Epithelial cell of proximal tubule (primary cell): ENCODE data around the gene ADAMTS16. TPM values are rescaled to one million over a fixed set of nuclear protein-coding genes. Genes with fewer than 3 reads are reported as not detected.

ENCODE experiments used
- DNase-seq: peaks from one replicate; pipeline ENCODE4 v3.0.0-alpha.2; 2011; ENCODE audit warnings: low read depth
- H3K4me3 ChIP-seq: 2 replicates; pipeline ENCODE4 v1.5.1; 2011; ENCODE audit warnings: low read depth, mild to moderate bottlenecking, low read length
- CTCF ChIP-seq: conservative IDR thresholded peaks from 2 replicates; pipeline ENCODE4 v1.5.1; 2012; ENCODE audit warnings: low read depth, mild to moderate bottlenecking, low read length
- total RNA-seq: library from RNA; depleted of rRNA; stranded (reverse); fragments of >200 nt; gene quantifications from 2 replicates; pipeline ENCODE4 v1.2.3, GENCODE V29; 2015

Gene ADAMTS16, protein sequence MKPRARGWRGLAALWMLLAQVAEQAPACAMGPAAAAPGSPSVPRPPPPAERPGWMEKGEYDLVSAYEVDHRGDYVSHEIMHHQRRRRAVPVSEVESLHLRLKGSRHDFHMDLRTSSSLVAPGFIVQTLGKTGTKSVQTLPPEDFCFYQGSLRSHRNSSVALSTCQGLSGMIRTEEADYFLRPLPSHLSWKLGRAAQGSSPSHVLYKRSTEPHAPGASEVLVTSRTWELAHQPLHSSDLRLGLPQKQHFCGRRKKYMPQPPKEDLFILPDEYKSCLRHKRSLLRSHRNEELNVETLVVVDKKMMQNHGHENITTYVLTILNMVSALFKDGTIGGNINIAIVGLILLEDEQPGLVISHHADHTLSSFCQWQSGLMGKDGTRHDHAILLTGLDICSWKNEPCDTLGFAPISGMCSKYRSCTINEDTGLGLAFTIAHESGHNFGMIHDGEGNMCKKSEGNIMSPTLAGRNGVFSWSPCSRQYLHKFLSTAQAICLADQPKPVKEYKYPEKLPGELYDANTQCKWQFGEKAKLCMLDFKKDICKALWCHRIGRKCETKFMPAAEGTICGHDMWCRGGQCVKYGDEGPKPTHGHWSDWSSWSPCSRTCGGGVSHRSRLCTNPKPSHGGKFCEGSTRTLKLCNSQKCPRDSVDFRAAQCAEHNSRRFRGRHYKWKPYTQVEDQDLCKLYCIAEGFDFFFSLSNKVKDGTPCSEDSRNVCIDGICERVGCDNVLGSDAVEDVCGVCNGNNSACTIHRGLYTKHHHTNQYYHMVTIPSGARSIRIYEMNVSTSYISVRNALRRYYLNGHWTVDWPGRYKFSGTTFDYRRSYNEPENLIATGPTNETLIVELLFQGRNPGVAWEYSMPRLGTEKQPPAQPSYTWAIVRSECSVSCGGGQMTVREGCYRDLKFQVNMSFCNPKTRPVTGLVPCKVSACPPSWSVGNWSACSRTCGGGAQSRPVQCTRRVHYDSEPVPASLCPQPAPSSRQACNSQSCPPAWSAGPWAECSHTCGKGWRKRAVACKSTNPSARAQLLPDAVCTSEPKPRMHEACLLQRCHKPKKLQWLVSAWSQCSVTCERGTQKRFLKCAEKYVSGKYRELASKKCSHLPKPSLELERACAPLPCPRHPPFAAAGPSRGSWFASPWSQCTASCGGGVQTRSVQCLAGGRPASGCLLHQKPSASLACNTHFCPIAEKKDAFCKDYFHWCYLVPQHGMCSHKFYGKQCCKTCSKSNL
- under 0.01 and 0.22 TPM in 2 replicates for total RNA-seq

GRCh38 chr5:5139777-5140478, at the start of gene ADAMTS16:
ADAMTS16 (plus strand) TSS chr5:5140330; CDS start chr5:5140468, 138 bp downstream.
- no peak for DNase-seq
- TF ChIP-seq CTCF, result no peak
- H3K4me3 ChIP-seq, result peak within 1 kb of the TSS; percentile 50

DNA sequence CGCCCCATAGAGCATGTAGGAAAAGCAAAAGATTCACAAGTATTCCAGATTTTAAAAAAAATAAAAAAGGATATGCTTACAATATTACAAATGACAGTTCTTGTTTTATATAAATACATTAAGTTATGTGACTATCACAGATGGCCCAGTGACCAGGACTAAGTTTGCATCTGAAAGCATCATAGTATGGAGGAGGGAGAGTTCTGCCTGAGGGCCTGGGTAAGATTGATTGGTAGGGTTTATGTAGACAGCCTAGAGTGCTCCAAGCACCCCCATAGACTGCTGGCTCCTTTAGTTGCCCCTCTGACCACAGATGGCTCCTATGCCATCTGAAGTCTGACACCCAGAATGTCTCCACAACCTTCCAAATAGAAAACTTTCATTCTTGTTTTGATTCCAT, 48.0 kb upstream of the ADAMTS16 start:
- no peak overlapping the region for H3K4me3 ChIP-seq
- TF ChIP-seq CTCF, result no peak
- no peak for DNase-seq

DNA sequence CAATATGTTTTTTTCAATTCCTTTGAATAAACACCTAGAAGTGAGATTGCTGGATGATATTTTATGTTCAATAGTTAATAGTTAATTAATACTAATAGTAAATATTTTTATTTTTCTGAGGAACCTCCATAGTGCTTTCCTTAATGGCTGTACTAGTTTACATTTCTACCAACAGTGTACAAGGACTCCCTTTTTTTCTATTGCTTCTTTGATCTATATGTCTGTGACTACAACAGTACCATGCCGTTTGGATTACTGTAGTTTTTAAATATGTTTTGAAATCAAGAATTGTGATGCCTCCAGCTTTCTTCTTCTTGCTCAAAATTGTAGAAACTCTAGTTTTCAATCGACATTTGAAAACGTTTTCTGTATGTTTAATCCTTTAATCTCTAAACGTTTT, 39.5 kb upstream of the ADAMTS16 start:
- DNase-seq, result no peak
- no peak for TF ChIP-seq CTCF
- no peak overlapping the region for H3K4me3 ChIP-seq

- TF ChIP-seq CTCF, result no peak
- H3K4me3 ChIP-seq, result no peak overlapping the region
- DNase-seq, result no peak
These were observed 38.5 kb upstream of the ADAMTS16 start for GRCh38 chr5:5101676-5102075.

DNA sequence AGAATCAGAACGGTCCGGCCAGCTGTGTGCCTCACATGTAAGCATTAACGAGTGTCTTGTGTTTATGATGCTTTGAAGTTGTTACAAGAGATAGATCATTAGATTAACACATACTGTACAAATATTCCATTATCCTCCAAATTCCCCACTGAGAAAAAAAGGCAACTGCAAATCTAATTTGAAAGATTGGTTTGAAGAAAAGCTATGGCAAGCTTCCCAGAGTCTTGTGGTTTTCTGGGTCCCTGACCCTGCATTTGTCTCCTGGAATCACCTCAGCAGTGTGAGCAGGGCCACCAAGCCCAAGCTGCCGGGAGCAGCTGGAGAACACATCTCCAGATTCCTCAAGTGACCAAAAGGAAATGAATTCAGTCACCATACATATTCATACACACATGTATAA, 36.9 kb upstream of the ADAMTS16 start:
- DNase-seq, result no peak
- H3K4me3 ChIP-seq, result no peak overlapping the region
- no peak for TF ChIP-seq CTCF

DNA sequence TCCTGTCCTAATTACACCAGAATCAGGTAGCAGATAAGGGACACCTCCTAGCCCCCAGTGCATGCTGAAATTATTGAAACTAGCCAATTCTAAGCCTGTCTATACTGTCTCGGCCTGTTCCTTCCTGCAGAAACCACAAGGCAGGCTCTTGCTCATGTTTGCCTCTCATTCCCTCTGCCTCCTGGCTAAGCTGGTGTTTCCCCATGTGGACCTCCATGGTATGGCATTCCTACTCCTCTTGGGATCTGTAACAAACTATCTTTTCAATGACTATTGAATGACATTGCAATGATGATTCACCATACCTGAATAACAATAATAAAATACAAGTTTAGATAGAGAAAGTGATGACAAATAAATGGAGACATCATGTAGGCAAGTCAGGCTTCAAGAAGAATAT, 35.6 kb upstream of the ADAMTS16 start:
- no peak for TF ChIP-seq CTCF
- H3K4me3 ChIP-seq, result no peak overlapping the region
- no peak for DNase-seq
